ENCODE results near the gene C21orf91. TPM values are rescaled to one million over a fixed set of nuclear protein-coding genes. Genes with fewer than 3 reads are reported as not detected.

The C21orf91 gene
- polyA plus RNA-seq, 3 donors, result 4.6 to 22.3 (median 18.9) TPM

- H3K4me1 Mint-ChIP-seq, result no peaks in the 10 kb centered on the region
- no peaks in the 10 kb centered on the region for H3K79me2 ChIP-seq (ENCODE audit: insufficient read depth, low read length)
- WGBS (ENCODE audit: insufficient coverage), result no CpG with 5 or more reads among the region's 1 CpG
- no peak overlapping the region for H3K4me3 ChIP-seq (replicated peaks in 1 of 3; ENCODE audit: low read depth in 2 of 3, low read length in 3 of 3)
- H3K9me3 Mint-ChIP-seq, result peaks cover 0 to 5% (median 2%) of the 10 kb centered on the region in 7 donors
- no peak for DNase-seq
- no peaks in the 10 kb centered on the region for H3K27me3 ChIP-seq (ENCODE audit: control insufficient read depth in 2 of 2, insufficient read depth in 2 of 2, low read length in 2 of 2)
- H3K4me1 ChIP-seq (ENCODE audit: control insufficient read depth in 1 of 2, insufficient read depth in 2 of 2, low read length in 2 of 2), result no peaks in the 10 kb centered on the region
- H3K27ac Mint-ChIP-seq, result no peak overlapping the region
- H3K9ac ChIP-seq (ENCODE audit: insufficient read depth, low read length, poor library complexity, severe bottlenecking), result no peak overlapping the region
- no peaks in the 10 kb centered on the region for H3K36me3 Mint-ChIP-seq
- H3K27me3 Mint-ChIP-seq (ENCODE audit: low read depth in 3 of 3), result peaks cover 0 to 3% (median 0%) of the 10 kb centered on the region in 3 donors
- TF ChIP-seq CTCF (IDR thresholded peaks at IDR 0.05), result no peak
- H3K36me3 ChIP-seq (replicated peaks in 1 of 2; ENCODE audit: control insufficient read depth in 1 of 2, insufficient read depth in 2 of 2, low read length in 2 of 2), result no peaks in the 10 kb centered on the region
- intact Hi-C loops (cut with micrococcal nuclease), result no loop called here
- H4K20me1 ChIP-seq (ENCODE audit: insufficient read depth, low read length), result no peaks in the 10 kb centered on the region
- no peaks in the 10 kb centered on the region for H3K9me3 ChIP-seq (replicated peaks in 1 of 2; ENCODE audit: control insufficient read depth in 1 of 2, insufficient read depth in 1 of 2, low read length in 2 of 2)
- no peak overlapping the region for H3K27ac ChIP-seq (ENCODE audit: low read depth in 1 of 2, low read length in 2 of 2)
- no peak overlapping the region for H3K4me3 Mint-ChIP-seq
- no peak overlapping the region for H2AFZ ChIP-seq (ENCODE audit: insufficient read depth, low read depth, low read length, poor library complexity, severe bottlenecking)
- no peak overlapping the region for H3K4me2 ChIP-seq (replicated peaks; ENCODE audit: extremely low read depth, low read length, poor library complexity, severe bottlenecking)
Measured at GRCh38 chr21:17859661-17860060, 40.5 kb upstream of the C21orf91 start.

GRCh38 chr21:17858747-17859146 lies 39.6 kb upstream of the C21orf91 start:
- Mint-ChIP-seq H3K27ac (no peak overlapping the region), H3K36me3 (no peaks in the 10 kb centered on the region), H3K9me3 (peaks cover 0 to 5% (median 1%) of the 10 kb centered on the region in 7 donors), H3K4me1 (peaks cover under 1% of the 10 kb centered on the region), H3K4me3 (no peak overlapping the region), H3K27me3 (ENCODE audit: low read depth in 3 of 3) (peaks cover 0 to 3% (median 0%) of the 10 kb centered on the region in 3 donors)
- H3K79me2 ChIP-seq (ENCODE audit: insufficient read depth, low read length), result no peaks in the 10 kb centered on the region
- no peaks in the 10 kb centered on the region for H3K9me3 ChIP-seq (replicated peaks in 1 of 2; ENCODE audit: control insufficient read depth in 1 of 2, insufficient read depth in 1 of 2, low read length in 2 of 2)
- H3K9ac ChIP-seq (ENCODE audit: insufficient read depth, low read length, poor library complexity, severe bottlenecking), result no peak overlapping the region
- H3K36me3 ChIP-seq (replicated peaks in 1 of 2; ENCODE audit: control insufficient read depth in 1 of 2, insufficient read depth in 2 of 2, low read length in 2 of 2), result no peaks in the 10 kb centered on the region
- no peaks in the 10 kb centered on the region for H3K27me3 ChIP-seq (ENCODE audit: control insufficient read depth in 2 of 2, insufficient read depth in 2 of 2, low read length in 2 of 2)
- H2AFZ ChIP-seq (ENCODE audit: insufficient read depth, low read depth, low read length, poor library complexity, severe bottlenecking), result no peak overlapping the region
- 100% methylated on average over 1 of the region's 2 CpGs for WGBS (ENCODE audit: insufficient coverage)
- no peak overlapping the region for H3K4me2 ChIP-seq (replicated peaks; ENCODE audit: extremely low read depth, low read length, poor library complexity, severe bottlenecking)
- peaks cover 0 to under 1% of the 10 kb centered on the region in 2 donors for H3K4me1 ChIP-seq (ENCODE audit: control insufficient read depth in 1 of 2, insufficient read depth in 2 of 2, low read length in 2 of 2)
- no peak for DNase-seq
- TF ChIP-seq CTCF (IDR thresholded peaks at IDR 0.05), result no peak
- no peaks in the 10 kb centered on the region for H4K20me1 ChIP-seq (ENCODE audit: insufficient read depth, low read length)
- no peak overlapping the region for H3K4me3 ChIP-seq (replicated peaks in 1 of 3; ENCODE audit: low read depth in 2 of 3, low read length in 3 of 3)
- H3K27ac ChIP-seq (ENCODE audit: low read depth in 1 of 2, low read length in 2 of 2), result no peak overlapping the region
- intact Hi-C loops (cut with micrococcal nuclease), result no loop called here

Measured in CD14-positive monocyte (primary cell).